Measurements from ENCODE around the gene SMAD5. TPM values are rescaled to one million over a fixed set of nuclear protein-coding genes. Genes with fewer than 3 reads are reported as not detected.

The SMAD5 gene
- total RNA-seq, 1 donor from 2014 or later: 42.0 TPM

- DNase-seq (ENCODE audit: missing footprints) (no peak), ATAC-seq (no peak)
- intact Hi-C loops (cut with DNase I): no loop called here
Observed at GRCh38 chr5:136190904-136191303, 58.3 kb downstream of the SMAD5 start.

- DNase-seq (ENCODE audit: missing footprints) (no peak), ATAC-seq (no peak)
- intact Hi-C loops (cut with DNase I): no loop called here
Observed at GRCh38 chr5:136191304-136192014, 58.8 kb downstream of the SMAD5 start.

GRCh38 chr5:136192015-136192525 lies 59.4 kb downstream of the SMAD5 start:
- ATAC-seq: no peak
- no peak for DNase-seq (ENCODE audit: missing footprints)
- intact Hi-C loops (cut with DNase I): no loop called here

- no peak for DNase-seq (ENCODE audit: missing footprints)
Observed at GRCh38 chr5:136192526-136193321, 60.1 kb downstream of the SMAD5 start, which contains the start of gene SMIM32. Gene SMIM32, minus strand, starts transcription at chr5:136193162. Its CDS starts 638 bp downstream, at chr5:136192524.

GRCh38 chr5:136193322-136193935 lies 60.8 kb downstream of the SMAD5 start:
- ATAC-seq (no peak), DNase-seq (ENCODE audit: missing footprints) (no peak)
- intact Hi-C loops (cut with DNase I): no loop called here

More at GRCh38 chr5:136192526-136193321, 60.1 kb downstream of the SMAD5 start, which contains the start of gene SMIM32:
- ATAC-seq: peak; percentile 37
- intact Hi-C loops (cut with DNase I): no loop called here

- intact Hi-C loops (cut with DNase I): no loop called here
- ATAC-seq: no peak
- DNase-seq (ENCODE audit: missing footprints): no peak
Observed at GRCh38 chr5:136194576-136194975, 61.9 kb downstream of the SMAD5 start.

GRCh38 chr5:136195971-136196820 lies 63.6 kb downstream of the SMAD5 start:
- no peak for ATAC-seq
- intact Hi-C loops (cut with DNase I): no loop called here
- DNase-seq (ENCODE audit: missing footprints): no peak

GRCh38 chr5:136197462-136198142 lies 65.0 kb downstream of the SMAD5 start:
- intact Hi-C loops (cut with DNase I): no loop called here
- DNase-seq (ENCODE audit: missing footprints) (no peak), ATAC-seq (no peak)

- no peak for DNase-seq (ENCODE audit: missing footprints)
Observed at GRCh38 chr5:136198453-136198852, 65.8 kb downstream of the SMAD5 start.

GRCh38 chr5:136199408-136199807 lies 66.8 kb downstream of the SMAD5 start:
- intact Hi-C loops (cut with DNase I): no loop called here
- no peak for ATAC-seq
- no peak for DNase-seq (ENCODE audit: missing footprints)

More at GRCh38 chr5:136198453-136198852, 65.8 kb downstream of the SMAD5 start:
- intact Hi-C loops (cut with DNase I): no loop called here
- ATAC-seq: no peak

GRCh38 chr5:136200130-136200529 lies 67.5 kb downstream of the SMAD5 start:
- no peak for DNase-seq (ENCODE audit: missing footprints)
- ATAC-seq: no peak
- intact Hi-C loops (cut with DNase I): no loop called here

GRCh38 chr5:136200761-136201160 lies 68.1 kb downstream of the SMAD5 start:
- DNase-seq (ENCODE audit: missing footprints): no peak
- no peak for ATAC-seq
- intact Hi-C loops (cut with DNase I): no loop called here

GRCh38 chr5:136201870-136202269 lies 69.2 kb downstream of the SMAD5 start:
- intact Hi-C loops (cut with DNase I): no loop called here
- no peak for ATAC-seq
- DNase-seq (ENCODE audit: missing footprints): no peak

- intact Hi-C loops (cut with DNase I): no loop called here
- ATAC-seq (no peak), DNase-seq (ENCODE audit: missing footprints) (no peak)
Observed at GRCh38 chr5:136202469-136203205, 70.0 kb downstream of the SMAD5 start.

GRCh38 chr5:136203303-136203922 lies 70.8 kb downstream of the SMAD5 start:
- ATAC-seq (no peak), DNase-seq (ENCODE audit: missing footprints) (no peak)
- intact Hi-C loops (cut with DNase I): no loop called here

GRCh38 chr5:136205061-136205702 lies 72.5 kb downstream of the SMAD5 start:
- DNase-seq (ENCODE audit: missing footprints) (no peak), ATAC-seq (no peak)
- intact Hi-C loops (cut with DNase I): no loop called here
